Measurements from ENCODE around the gene CALU. TPM values are rescaled to one million over a fixed set of nuclear protein-coding genes. Genes with fewer than 3 reads are reported as not detected.

The CALU gene
- total RNA-seq, 1 donor from 2014 or later = 280 TPM

GRCh38 chr7:128794020-128794419 lies 54.9 kb downstream of the CALU start:
- H3K27me3 ChIP-seq (ENCODE audit: control insufficient read depth, insufficient read depth, low read length) = no peaks in the 10 kb centered on the region
- no peak for DNase-seq (ENCODE audit: low read depth)

GRCh38 chr7:128794436-128794835 lies 55.3 kb downstream of the CALU start:
- no peak for TF ChIP-seq CTCF (IDR thresholded peaks at IDR 0.05; ENCODE audit: insufficient read depth, low read length, severe bottlenecking)
- Histone ChIP-seq H3K36me3 (ENCODE audit: control insufficient read depth, insufficient read depth, low read length) (no peaks in the 10 kb centered on the region), H3K4me3 (ENCODE audit: low read depth, low read length) (no peak overlapping the region), H3K27me3 (ENCODE audit: control insufficient read depth, insufficient read depth, low read length) (no peaks in the 10 kb centered on the region)
- DNase-seq (ENCODE audit: low read depth) (no peak), FAIRE-seq (no peak)

More at GRCh38 chr7:128794020-128794419, 54.9 kb downstream of the CALU start:
- no peak for FAIRE-seq
- H3K4me3 ChIP-seq (ENCODE audit: low read depth, low read length) = no peak overlapping the region
- H3K36me3 ChIP-seq (ENCODE audit: control insufficient read depth, insufficient read depth, low read length) = no peaks in the 10 kb centered on the region
- no peak for TF ChIP-seq CTCF (IDR thresholded peaks at IDR 0.05; ENCODE audit: insufficient read depth, low read length, severe bottlenecking)

- DNase-seq (ENCODE audit: low read depth) (no peak), FAIRE-seq (no peak)
- no peak overlapping the region for H3K4me3 ChIP-seq (ENCODE audit: low read depth, low read length)
- TF ChIP-seq CTCF (IDR thresholded peaks at IDR 0.05; ENCODE audit: insufficient read depth, low read length, severe bottlenecking) = no peak
- H3K27me3 ChIP-seq (ENCODE audit: control insufficient read depth, insufficient read depth, low read length) = no peaks in the 10 kb centered on the region
- no peaks in the 10 kb centered on the region for H3K36me3 ChIP-seq (ENCODE audit: control insufficient read depth, insufficient read depth, low read length)
Observed at GRCh38 chr7:128795129-128795528, 56.0 kb downstream of the CALU start.

- FAIRE-seq (no peak), DNase-seq (ENCODE audit: low read depth) (peak; percentile 31)
- no peak overlapping the region for H3K4me3 ChIP-seq (ENCODE audit: low read depth, low read length)
- no peak for TF ChIP-seq CTCF (IDR thresholded peaks at IDR 0.05; ENCODE audit: insufficient read depth, low read length, severe bottlenecking)
- H3K36me3 ChIP-seq (ENCODE audit: control insufficient read depth, insufficient read depth, low read length) = no peaks in the 10 kb centered on the region
- no peaks in the 10 kb centered on the region for H3K27me3 ChIP-seq (ENCODE audit: control insufficient read depth, insufficient read depth, low read length)
Observed at GRCh38 chr7:128796327-128796726, 57.2 kb downstream of the CALU start.

- H3K4me3 ChIP-seq (ENCODE audit: low read depth, low read length) = no peak overlapping the region
- DNase-seq (ENCODE audit: low read depth) (no peak), FAIRE-seq (no peak)
- H3K27me3 ChIP-seq (ENCODE audit: control insufficient read depth, insufficient read depth, low read length) = no peaks in the 10 kb centered on the region
- TF ChIP-seq CTCF (IDR thresholded peaks at IDR 0.05; ENCODE audit: insufficient read depth, low read length, severe bottlenecking) = no peak
- no peaks in the 10 kb centered on the region for H3K36me3 ChIP-seq (ENCODE audit: control insufficient read depth, insufficient read depth, low read length)
Observed at GRCh38 chr7:128799451-128799850, 60.3 kb downstream of the CALU start.

GRCh38 chr7:128800567-128800966 lies 61.4 kb downstream of the CALU start:
- H3K4me3 ChIP-seq (ENCODE audit: low read depth, low read length) = no peak overlapping the region
- DNase-seq (ENCODE audit: low read depth) (no peak), FAIRE-seq (no peak)
- no peaks in the 10 kb centered on the region for H3K27me3 ChIP-seq (ENCODE audit: control insufficient read depth, insufficient read depth, low read length)
- no peaks in the 10 kb centered on the region for H3K36me3 ChIP-seq (ENCODE audit: control insufficient read depth, insufficient read depth, low read length)
- no peak for TF ChIP-seq CTCF (IDR thresholded peaks at IDR 0.05; ENCODE audit: insufficient read depth, low read length, severe bottlenecking)

All from bronchial epithelial cell (primary cell).